Measurements from ENCODE around the gene KLHL17. TPM values are rescaled to one million over a fixed set of nuclear protein-coding genes. Genes with fewer than 3 reads are reported as not detected.

KLHL17 gene
- total RNA-seq, 1 experiment from 2014 or later, result 32.1 TPM

DNA sequence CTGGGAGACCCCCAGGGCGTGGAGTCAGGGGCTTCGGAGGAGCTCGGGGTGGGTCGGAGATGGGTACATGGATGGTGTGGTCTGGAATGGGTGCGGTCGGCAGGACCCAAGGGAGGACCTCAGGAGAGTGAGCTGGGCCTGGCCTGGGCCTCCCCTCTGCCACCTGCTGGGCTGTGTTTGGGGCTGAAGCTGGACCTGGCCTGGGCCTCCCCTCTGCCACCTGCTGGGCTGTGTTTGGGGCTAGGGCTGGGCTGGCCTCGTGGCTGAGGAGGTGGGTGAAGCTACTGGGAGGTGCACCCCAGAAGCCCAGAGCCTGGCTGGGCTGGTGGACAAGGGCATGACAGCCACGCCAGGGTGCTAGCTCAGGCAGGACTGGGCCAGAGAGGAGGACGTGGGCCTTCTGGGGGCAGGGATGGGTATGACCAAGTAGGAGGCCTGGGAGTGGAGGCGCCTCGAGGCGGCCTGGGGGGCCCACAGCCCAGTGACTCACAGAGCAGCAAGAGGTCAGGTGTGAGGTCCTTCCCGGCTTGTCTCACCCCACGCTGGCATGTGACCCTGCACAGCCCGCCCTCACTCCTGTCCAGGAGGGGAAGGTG lies 22.2 kb upstream of the KLHL17 start:
- no peaks in the 10 kb centered on the region for H3K36me3 ChIP-seq (ENCODE audit: low read depth, low read length)
- peak; percentile 75 for ATAC-seq

DNA sequence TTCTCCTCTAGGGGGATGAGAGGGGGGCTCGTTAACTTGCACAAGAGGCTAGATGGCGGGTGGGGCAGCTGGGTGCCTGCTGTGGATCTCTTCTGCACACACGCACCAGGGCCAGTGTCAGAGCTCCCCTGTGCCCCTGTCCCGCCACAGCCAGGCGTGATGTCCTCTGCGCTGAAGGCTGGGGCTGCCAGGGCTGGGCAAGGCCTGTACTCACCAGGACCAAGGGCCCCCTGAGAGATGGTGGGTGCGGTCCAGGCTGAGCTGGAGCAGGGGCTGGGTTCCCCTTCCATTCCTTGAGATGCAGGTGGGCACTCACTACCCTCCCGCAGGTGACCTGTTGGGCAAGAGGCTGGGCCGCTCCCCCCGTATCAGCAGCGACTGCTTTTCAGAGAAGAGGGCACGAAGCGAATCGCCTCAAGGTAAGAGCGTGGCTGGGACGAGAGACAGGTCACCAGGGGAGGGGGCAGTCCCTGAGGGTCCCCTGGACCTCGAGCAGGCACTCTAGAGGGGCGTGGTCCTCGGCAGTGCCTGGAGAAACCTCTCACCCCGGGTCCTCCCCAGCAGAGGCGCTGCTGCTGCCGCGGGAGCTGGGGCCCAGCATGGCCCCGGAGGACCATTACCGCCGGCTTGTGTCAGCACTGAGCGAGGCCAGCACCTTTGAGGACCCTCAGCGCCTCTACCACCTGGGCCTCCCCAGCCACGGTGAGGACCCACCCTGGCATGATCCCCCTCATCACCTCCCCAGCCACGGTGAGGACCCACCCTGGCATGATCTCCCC lies 21.5 kb upstream of the KLHL17 start:
- no peak overlapping the region for H3K27ac ChIP-seq (ENCODE audit: low read length)
- no peak for ATAC-seq
- intact Hi-C loops (cut with micrococcal nuclease), result loop anchor here (1.0 to 2.0 kb wide), 2 partner anchors 18 to 35 kb away; no protein-coding TSS in a partner anchor
- H3F3A ChIP-seq (ENCODE audit: low read length, unreplicated experiment), result no peaks in the 10 kb centered on the region
- no peaks in the 10 kb centered on the region for H4K20me1 ChIP-seq (ENCODE audit: low read length)
- no peak overlapping the region for H3K4me2 ChIP-seq (ENCODE audit: low read length)
- H3K4me1 ChIP-seq (ENCODE audit: insufficient read depth, low read length), result peaks cover 22% of the 10 kb centered on the region
- no peak overlapping the region for H3K9ac ChIP-seq (ENCODE audit: low read length)
- H3K9me2 ChIP-seq (replicated peaks; ENCODE audit: low read length), result no peaks in the 10 kb centered on the region
- no peaks in the 10 kb centered on the region for H3K79me2 ChIP-seq (ENCODE audit: low read length)
- peaks cover 40% of the 10 kb centered on the region for H3K27me3 ChIP-seq (ENCODE audit: low read length)
- H3K4me3 ChIP-seq (ENCODE audit: low read length), result no peak overlapping the region
- TF ChIP-seq EZH2 (IDR thresholded peaks at IDR 0.05; ENCODE audit: low read length, unreplicated experiment), result no peak
- TF ChIP-seq, protein P1, sequence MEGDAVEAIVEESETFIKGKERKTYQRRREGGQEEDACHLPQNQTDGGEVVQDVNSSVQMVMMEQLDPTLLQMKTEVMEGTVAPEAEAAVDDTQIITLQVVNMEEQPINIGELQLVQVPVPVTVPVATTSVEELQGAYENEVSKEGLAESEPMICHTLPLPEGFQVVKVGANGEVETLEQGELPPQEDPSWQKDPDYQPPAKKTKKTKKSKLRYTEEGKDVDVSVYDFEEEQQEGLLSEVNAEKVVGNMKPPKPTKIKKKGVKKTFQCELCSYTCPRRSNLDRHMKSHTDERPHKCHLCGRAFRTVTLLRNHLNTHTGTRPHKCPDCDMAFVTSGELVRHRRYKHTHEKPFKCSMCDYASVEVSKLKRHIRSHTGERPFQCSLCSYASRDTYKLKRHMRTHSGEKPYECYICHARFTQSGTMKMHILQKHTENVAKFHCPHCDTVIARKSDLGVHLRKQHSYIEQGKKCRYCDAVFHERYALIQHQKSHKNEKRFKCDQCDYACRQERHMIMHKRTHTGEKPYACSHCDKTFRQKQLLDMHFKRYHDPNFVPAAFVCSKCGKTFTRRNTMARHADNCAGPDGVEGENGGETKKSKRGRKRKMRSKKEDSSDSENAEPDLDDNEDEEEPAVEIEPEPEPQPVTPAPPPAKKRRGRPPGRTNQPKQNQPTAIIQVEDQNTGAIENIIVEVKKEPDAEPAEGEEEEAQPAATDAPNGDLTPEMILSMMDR (conservative IDR thresholded peaks at IDR 0.05; ENCODE audit: low read depth, low read length), result no peak
- CTCF ChIA-PET, result interaction anchor here (1.0 to 1.3 kb wide), 2 partner anchors 18 to 34 kb away, joined by 3 to 5 read pairs; no protein-coding TSS in a partner anchor
- no TSS peak for BruUV-seq (replicated peaks)
- H3K36me3 ChIP-seq (ENCODE audit: low read depth, low read length), result no peaks in the 10 kb centered on the region
- POLR2A ChIA-PET (ENCODE audit: unreplicated experiment), result no interaction called here
- H2AFZ ChIP-seq (ENCODE audit: low read length), result no peak overlapping the region
- no peaks in the 10 kb centered on the region for H3K9me3 ChIP-seq (ENCODE audit: low read length)
- DNase-seq, result no peak

More for the DNA sequence above, 22.2 kb upstream of the KLHL17 start:
- TF ChIP-seq, protein P1 (conservative IDR thresholded peaks at IDR 0.05; ENCODE audit: low read depth, low read length), result peak; percentile 81
- no peak for TF ChIP-seq EZH2 (IDR thresholded peaks at IDR 0.05; ENCODE audit: low read length, unreplicated experiment)
- TF ChIP-seq EZH2phosphoT487 (IDR thresholded peaks at IDR 0.05; ENCODE audit: borderline replicate concordance, low read length), result no peak
- intact Hi-C loops (cut with micrococcal nuclease), result loop anchor here (1.0 to 2.0 kb wide), 2 partner anchors 17 to 34 kb away; no protein-coding TSS in a partner anchor
- Histone ChIP-seq H3K4me1 (ENCODE audit: insufficient read depth, low read length) (peaks cover 27% of the 10 kb centered on the region), H3K9ac (ENCODE audit: low read length) (no peak overlapping the region), H3K27me3 (ENCODE audit: low read length) (peaks cover 40% of the 10 kb centered on the region), H3K9me2 (replicated peaks; ENCODE audit: low read length) (no peaks in the 10 kb centered on the region), H3K4me3 (ENCODE audit: low read length) (no peak overlapping the region), H3K9me3 (ENCODE audit: low read length) (no peaks in the 10 kb centered on the region), H3K4me2 (ENCODE audit: low read length) (no peak overlapping the region), H2AFZ (ENCODE audit: low read length) (no peak overlapping the region), H3K79me2 (ENCODE audit: low read length) (no peaks in the 10 kb centered on the region), H3K27ac (ENCODE audit: low read length) (no peak overlapping the region), H4K20me1 (ENCODE audit: low read length) (no peaks in the 10 kb centered on the region), H3F3A (ENCODE audit: low read length, unreplicated experiment) (no peaks in the 10 kb centered on the region)
- ChIA-PET POLR2A (ENCODE audit: unreplicated experiment) (no interaction called here), CTCF (interaction anchor here (0.8 to 1.3 kb wide), 3 partner anchors 17 to 34 kb away, joined by 3 to 5 read pairs (median 3); no protein-coding TSS in a partner anchor)
- DNase-seq, result peak; percentile 65
- BruUV-seq (replicated peaks), result no TSS peak

Measured in PC-3 (cell line).